NCI-H1417 treated with DMSO at 0.1 percent for 48 hours (cell line): ENCODE measurements around the gene EPHB1.

Experiments
- DNase-seq: peaks from one replicate; lab custom pipeline; 2025; lab: John Stamatoyannopoulos, UW

The EPHB1 gene

DNA sequence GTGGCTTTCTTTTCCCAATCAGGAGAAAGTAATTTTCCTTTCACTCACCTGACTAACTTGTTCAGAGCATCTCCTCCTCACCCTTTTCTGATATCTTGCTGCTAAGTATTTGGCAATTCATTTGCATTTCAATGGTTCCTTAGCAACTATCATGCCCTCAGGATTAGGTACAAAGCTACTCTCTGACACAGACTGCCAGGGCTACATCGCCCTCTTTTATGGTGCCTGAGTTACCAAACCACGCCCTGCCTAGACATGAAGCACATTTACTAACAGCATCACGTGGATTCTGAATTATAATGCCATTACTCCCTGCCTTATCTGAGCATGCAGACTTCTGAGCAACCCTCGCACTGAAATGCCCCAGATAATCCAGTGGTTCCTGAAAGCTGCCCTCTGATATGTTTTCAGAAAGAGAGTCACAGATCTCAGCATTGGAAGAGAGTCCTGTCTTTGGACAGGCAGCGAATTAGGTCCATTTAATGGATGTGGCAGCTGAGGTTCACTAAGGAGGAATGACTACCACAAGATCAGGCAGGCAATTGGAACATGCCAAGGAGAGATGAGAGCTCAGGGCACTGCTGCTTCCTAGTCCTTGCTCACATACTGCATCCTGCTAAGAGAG lies 14.5 kb downstream of the EPHB1 start:
- no peak for DNase-seq

DNA sequence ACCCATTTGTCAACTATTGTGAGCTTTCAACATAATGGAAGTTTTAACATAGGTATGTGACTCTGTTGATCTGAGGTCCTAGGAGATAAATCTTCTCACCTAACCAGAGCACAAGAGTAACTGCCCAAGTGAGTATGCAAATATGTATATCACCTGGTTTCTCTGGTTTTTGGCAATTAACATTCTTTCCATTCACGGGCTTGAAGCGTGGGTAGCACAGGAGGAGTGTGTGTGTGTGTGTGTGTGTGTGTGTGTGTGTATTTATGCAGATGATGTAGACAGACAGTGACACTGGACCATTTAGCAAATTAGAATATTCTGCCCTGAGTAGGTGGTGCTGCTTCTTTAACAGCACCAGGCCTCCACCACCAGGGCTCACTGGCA lies 15.0 kb downstream of the EPHB1 start:
- no peak for DNase-seq

DNA sequence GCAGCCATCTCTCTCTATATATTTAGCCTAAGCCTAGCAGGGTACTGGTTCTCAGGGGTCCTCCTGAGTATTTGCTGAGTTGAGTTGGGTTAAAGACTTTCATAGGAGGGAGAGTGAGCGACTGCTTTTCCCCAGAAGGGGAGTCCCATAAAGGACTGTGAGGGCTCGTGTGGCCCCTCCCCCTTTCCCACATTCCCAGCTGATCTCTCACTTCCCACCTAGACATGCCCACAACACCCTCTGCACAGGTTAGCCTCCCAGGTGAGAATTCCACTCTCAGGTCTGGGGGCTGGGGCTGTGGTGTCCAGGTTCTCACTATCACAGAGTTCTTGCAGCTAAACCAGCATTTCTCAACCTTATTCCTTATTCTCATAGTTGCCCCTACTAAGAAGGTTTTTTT lies 15.8 kb downstream of the EPHB1 start:
- no peak for DNase-seq

DNA sequence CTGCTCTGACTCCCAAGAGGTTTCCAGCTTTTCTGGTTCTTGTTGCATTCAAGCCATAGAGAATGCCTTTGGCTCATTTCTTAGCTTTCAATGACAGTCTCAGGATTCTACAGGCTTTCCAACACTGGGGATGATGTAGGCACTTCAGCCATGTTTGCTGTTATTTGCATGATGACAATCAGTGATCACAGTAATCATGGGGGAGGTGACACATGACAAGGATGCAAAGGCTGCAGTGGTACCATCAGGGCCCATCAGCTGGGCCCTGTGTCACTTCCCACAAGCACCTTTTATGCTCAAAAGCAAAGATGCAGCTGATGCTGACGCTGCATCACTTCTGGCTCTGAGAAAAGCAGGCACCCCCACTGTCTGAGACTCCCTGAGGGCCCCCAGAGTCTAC lies 18.6 kb downstream of the EPHB1 start:
- DNase-seq, result no peak

DNA sequence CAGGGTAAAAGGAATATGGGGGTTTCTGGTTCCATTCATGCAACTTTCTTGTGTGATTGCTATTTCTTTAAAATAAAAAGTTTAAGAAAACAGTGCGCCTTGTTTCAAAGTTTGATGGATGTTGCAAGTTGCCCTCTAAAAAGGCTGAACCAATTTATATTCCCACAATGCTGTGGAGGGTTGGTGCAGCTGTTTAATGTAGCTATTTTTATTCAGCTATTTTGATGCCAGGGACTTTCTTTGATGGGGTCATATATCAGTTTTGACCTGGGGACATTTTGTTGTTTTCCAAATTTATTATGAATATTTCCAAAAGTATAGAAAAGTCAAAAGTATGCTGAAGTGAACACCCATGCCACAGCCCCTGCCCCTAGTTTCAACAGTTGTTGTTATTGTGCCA lies 20.5 kb downstream of the EPHB1 start:
- DNase-seq, result no peak

DNA sequence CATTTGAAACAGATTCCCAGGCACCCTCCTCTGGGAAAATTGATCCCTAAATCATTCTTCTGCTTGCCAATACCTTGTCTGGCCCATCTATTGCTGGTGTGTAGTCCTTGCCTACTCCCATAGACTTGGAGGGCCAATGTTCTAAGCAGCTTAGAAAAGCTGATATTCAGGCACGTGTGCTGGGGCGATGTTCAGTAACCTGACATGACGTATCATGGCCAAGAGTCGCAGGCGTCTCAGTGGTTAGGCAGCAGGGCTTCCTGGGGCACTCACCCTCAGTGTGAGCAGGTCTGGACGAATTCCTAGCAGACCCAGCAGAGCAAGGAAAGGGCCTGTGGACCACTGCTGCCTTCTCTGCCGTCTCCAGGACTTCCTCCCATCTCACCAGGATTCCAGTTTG lies 21.6 kb downstream of the EPHB1 start:
- no peak for DNase-seq

DNA sequence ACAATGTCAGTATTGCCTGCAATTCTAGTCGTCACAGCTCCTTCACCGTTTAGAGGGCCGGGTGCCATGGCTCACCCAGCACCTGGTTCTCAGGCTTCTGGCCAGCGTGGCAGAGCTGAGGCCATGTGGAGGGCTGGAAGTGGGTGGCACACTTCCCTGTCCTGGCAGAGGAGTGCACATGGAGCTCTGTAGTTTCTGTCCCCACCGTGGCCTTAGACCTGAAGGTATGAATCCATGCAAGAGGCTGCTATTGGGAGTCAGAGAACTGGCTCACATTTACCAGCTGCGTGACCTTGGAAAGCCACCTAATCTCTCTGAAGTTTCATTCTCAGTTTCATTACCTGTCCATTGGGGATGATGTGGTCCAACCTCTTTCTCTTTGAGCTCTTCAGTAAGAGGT lies 22.2 kb downstream of the EPHB1 start:
- DNase-seq, result no peak

DNA sequence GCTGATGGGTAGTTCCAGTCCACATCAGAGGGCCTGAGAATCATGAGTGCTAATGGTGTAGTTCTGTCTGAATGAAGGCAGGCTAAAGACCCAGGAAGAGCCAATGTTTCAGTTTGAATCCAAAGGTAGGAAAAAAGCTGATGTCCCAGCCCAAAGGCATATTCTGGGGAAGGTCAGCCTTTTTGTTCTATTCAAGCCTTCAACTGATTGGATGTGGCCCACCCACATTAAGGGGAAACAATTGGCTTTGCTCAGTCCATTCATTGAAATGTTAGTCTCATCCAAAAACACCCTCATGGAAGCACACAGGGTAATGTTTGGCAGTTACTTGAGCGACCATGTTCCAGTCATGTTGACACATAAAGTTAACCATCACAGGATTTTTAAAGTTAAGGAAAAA lies 25.9 kb downstream of the EPHB1 start:
- DNase-seq, result no peak

DNA sequence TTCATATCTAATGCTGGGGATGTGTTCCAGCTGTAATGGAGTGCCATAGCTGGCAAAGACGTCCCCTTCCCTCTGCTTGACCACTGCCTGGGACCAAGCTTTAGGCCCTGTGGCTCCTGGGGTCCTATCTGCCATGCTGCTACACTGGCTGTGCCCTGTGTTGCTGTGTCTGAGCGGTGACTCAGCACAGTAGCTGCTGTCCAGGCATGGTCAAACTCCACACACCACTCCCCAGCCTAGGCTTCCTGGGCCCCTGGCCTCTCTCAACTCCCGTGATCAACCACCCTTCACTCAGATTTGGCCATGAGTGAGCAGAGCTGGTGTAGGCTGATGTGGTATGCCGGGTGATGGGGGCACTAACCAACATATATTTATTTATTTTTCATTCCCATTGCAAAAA lies 27.0 kb downstream of the EPHB1 start:
- no peak for DNase-seq

DNA sequence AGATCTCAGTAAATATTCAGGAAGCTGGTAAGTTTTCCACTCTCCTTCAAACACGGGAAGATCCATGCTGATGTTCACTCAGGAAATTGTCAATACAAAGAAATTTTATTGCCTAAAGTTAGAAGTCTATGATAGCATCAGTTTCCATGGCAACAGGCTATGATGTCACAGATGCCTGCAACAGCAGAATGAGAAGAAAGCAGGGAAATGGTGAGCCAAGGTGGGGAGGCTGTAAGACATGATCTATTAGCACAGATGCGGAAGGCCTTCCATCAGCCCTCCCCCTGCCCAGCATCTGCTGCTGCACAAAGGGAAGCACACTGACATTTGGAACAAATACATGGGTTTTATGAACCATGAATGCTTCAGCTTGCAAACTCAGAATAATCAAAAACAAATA lies 28.6 kb downstream of the EPHB1 start:
- no peak for DNase-seq

DNA sequence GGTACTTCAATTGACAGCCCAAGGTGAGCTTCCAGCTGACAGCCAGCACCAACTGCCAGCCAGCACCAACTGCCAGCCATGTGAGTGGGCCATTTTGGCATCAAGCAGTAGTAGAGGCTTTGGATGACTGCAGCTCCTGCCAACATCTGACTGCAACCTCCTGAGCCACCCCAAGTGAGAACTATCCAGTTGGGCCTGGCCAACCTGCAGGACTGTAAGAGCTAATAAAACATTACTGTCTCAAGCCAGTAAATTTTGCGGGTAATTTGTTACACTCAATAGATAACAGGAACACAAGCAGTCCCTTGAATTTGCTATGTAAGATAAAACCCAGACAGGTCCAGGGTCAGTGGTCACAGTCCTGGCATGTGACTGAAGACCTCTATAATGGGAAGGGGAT lies 29.7 kb downstream of the EPHB1 start:
- DNase-seq, result no peak

DNA sequence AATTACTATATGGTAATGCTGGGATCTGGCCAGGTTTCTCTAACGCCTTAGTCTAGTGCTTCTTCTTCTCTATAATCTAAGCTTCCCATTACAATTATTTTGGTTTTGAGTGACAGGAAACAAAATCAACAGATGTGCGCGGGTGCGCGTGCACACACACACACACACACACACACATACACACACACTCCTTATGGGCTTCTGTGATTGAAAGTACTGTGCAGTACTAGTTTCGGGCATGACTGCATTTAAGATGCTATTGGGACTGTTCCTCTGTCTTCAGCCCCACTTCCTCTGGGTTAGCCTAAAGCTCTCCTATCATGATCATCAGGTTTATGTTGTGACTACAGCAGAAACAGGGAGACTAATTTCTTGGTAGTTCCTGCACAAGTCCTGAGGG lies 32.2 kb downstream of the EPHB1 start:
- no peak for DNase-seq

DNA sequence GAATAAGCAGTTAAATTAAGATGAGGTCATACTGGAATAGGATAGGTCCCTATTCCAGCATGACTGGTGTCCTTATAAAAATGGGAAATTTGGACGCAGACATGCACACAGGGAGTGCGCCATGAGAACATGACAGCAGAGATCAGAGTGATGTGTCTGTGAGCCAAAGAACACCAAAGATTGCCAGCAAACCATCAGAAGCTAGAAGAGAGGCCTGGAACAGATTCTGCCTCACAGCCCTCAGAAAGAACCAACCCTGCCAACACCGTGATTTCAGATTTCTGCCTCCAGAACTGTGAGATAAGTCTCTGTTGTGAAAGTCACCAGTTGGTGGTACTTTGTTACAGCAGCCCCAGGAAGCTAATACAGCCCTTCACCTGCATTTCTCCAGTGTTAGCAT lies 34.7 kb downstream of the EPHB1 start:
- DNase-seq, result no peak

DNA sequence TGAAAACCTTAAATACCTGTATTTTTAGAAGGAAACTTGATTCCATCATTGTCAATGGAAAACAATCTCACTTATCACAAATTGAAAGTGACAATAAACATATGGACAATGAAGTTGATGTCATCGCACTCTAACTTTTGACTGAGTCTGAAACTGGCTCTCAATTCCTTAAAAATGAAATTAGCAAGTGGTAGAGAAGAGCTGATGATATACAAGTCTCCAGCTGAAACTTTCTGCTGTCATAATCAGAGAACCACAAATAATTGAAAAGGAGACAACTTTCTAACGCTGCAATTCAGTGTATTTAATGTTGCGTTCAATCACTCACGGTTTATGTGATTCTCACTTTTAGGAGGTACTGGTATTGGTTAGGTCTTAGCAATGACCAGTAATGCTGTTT lies 37.5 kb downstream of the EPHB1 start:
- DNase-seq, result no peak

DNA sequence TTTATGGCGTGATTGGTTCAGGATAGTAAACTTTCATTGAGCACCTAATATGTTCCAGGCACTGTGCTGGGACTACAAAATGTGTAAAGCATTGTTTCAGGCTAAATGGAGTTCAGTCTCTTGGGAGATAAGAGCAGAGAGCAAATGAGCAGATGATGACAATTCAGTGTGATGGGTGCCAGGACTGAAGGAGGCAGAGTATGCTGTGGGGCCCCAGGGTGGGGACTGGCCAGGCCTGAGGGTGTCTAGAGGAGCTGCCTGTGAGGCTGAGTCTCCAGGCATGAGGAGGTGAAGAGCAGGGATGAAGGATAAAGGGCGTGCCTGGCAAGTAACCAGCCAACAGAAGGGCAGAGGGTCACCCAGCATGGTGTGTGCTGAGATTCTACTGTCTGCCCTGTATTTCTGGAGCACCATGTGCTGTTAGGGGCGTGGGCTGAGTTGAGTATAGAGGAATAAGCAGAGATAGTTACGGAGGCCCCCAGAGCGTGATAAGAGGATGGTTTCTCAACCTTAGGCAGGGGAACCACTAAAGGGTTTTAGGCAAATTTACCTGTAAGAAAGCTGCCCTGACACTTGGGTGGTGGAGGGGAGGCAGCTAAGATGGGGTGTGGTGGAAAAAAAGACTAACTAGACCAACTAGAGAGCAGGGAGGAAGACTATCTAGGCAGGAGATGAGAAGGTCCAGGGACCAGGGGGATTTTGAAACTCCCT lies 38.5 kb downstream of the EPHB1 start:
- no peak for DNase-seq

DNA sequence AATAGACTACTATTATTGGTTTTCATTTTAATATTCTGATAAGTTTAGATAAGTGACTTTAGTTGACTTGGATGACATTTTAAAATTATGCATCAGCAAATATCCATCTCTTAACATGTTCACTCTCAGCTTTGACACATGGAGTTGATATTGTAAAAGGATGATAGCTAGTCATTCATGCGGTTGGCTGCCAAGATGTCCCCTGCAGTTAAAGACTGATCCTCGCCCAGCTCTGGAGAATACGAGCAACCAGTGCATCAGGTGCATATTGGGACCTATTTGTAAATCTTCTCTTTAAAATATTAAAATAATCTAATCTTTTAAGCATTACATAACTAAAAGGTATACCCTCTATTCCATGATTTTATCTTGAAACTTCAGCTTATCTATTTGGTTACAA lies 41.9 kb downstream of the EPHB1 start:
- no peak for DNase-seq

DNA sequence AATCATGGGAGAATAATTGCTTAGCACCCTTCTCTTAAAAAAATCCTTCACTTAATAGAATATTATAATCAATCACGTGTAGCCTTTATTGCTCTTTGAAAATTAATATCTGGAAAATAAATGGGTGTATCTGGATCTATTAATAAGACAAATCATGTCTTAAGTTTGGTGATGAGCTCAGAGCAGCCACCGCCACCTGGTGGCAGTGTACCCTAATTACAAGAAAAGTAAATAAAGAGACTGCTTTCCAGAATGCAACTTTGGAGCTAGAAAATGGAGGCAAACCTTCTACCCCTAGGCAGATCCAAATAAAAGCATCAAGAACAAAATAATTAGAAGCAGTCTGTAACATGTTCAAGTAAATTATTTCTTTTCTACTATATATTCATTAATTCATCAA lies 43.5 kb downstream of the EPHB1 start:
- no peak for DNase-seq

DNA sequence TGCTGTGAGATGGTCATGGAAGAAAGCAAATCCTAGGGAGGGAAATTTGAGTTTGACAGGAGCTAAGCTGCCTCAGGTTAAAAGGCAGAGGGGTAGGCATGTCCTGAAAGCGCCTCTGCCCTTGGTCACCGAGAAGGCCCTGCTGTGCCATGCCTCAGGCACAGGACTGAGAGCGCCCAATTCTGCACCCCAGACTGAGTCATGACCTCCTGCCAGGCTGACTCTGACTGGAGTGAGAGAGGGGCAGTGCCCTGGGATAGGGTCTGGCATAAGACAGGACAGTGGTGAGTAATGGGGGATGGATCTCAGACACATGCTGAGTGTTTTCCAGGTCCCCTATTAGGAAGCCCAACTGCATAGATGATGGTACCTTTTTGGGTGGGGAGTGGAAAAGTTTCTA lies 44.4 kb downstream of the EPHB1 start:
- DNase-seq, result no peak

DNA sequence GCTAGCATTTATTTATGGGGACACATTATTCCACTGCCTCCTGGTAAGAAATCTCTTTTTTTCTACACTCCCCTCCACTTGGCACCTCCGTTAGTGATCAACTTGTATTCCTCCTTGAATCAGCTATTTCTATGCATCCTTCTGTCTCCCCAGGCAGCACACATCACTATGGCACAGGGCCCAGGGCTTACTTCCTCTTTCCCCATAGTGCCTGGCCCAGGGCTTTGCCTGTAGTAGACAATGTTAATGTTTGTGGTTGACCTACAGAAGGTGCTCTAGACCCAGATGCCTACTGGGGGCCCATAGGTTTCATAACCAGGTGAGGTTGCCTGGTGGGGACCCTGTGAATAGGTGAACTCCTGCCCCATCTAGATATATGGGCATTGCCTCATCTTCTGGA lies 44.9 kb downstream of the EPHB1 start:
- no peak for DNase-seq

DNA sequence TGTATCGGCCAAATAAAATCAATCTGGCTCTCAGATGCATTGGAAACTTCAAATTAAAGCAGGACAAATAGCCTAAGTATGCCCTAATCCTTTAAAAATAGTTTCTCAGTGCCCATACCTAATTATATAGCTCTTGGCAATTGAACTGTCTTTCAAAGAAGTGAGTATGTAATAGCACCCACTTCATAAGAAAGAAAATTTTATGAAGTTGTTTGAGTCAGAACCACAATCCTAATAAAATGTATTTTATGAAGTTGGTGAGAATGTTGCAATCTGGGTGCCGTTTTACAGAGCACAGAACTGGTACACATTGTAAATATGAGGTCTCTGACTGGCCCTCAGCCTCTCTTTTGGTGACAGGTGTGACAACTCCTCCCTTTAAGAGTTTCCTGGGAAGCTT lies 45.4 kb downstream of the EPHB1 start:
- DNase-seq, result no peak

DNA sequence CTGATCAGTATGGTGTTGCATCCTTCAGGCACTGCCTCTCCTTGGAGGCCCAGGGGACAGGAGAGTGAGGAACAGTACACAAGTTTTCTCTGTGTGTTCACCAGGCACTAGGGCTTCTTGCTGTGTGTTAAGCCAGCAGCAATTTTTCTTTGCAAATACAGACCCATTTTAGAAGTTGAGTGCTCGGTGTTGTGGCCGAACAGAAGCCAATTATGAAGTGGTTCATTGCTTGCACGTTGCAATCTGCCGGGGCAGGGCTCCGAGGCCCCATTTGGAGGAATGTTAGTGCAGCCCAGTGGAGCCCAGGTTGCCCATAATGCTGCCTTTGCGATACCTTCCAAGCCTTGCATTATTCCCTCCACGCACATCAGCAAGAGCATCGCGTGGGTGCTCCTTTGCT lies 51.0 kb downstream of the EPHB1 start:
- no peak for DNase-seq

DNA sequence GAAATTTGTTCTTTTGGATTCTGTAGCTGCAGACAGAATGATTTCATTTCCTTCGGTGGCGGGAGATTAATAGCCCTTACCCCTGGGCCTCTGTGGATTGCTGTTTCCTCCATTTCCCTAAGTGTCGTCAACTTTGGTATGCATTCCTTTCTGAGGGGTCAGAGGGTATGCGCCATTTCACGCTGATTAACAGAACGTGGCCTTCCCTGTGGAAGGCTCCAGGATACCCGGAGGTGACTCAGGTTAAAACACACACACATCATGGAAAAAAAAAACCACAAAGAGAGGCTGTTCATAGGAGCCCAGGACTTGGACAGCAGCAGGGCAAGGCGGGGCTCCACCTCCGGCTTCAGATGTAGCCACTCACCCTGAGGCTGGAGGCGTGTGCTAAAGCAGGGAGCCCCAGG lies 51.9 kb downstream of the EPHB1 start:
- DNase-seq, result no peak

DNA sequence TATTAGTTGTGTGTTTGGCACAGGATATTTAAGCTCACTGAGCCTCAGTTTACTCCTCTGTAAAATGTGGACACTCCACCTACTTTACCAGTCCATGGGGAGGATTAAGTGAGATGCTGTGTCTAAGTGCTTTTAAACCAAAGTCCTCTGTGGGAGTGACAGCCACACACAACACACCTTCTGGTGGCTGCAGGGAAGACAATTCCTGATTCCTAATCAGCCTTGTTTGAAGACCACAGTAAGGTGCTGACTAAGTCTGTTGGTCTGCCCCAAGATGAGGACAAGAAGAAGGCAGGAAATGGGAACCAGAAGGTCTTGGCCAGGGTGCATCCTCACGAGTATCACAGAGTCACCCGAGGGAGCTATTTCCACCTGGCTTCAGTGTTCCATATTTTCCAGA lies 52.3 kb downstream of the EPHB1 start:
- DNase-seq, result no peak

DNA sequence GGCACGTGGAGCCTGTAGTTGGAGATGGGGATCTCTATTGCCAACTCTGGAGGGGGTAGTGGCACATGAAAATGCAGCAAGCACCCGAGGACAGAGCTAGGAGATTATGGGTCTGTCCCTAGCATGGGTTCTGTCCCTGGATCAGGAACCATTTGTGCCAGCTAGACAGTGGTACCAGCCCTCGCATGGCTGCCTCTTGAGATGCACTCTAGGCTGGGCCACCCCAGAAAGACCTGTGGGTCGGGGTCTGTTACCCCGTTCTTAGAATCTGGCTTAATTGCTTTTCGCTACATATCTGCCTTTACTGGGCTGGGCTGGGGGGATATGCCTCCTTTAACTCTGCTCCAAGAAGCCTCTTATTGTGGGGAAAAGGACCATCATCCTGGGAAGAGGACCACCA lies 54.5 kb downstream of the EPHB1 start:
- DNase-seq, result no peak
